Loucy (cell line): ENCODE results near the gene CHSY3.

Experiments
- H2AFZ ChIP-seq: fragments of 200-600 bp; sonication (generic); 2 replicates; pipeline ENCODE4 v1.6.0; 2016; ENCODE audit warnings: antibody characterized with exemption, mild to moderate bottlenecking, low read length, moderate library complexity
- H3F3A ChIP-seq: fragments of 200-600 bp; 2 replicates; pipeline ENCODE4 v1.6.0; 2016; ENCODE audit warnings: antibody characterized with exemption, low read depth, mild to moderate bottlenecking
- H3K27me3 ChIP-seq: fragments of 200-600 bp; sonication (generic); 2 replicates; pipeline ENCODE4 v1.6.1; 2014; ENCODE audit warnings: low read length, mild to moderate bottlenecking; ENCODE audit not compliant: insufficient read depth, poor library complexity, severe bottlenecking
- H3K36me3 ChIP-seq: fragments of 200-600 bp; sonication (generic); 2 replicates; pipeline ENCODE4 v1.6.1; 2016; ENCODE audit warnings: low read length; ENCODE audit not compliant: insufficient read depth
- H3K4me1 ChIP-seq: fragments of 200-600 bp; sonication (generic); 2 replicates; pipeline ENCODE4 v1.5.1; 2014; ENCODE audit warnings: low read length, mild to moderate bottlenecking; ENCODE audit not compliant: insufficient read depth, poor library complexity, severe bottlenecking
- H3K4me2 ChIP-seq: fragments of 200-600 bp; sonication (generic); 2 replicates; pipeline ENCODE4 v1.6.0; 2014; ENCODE audit warnings: antibody characterized with exemption, low read length, low read depth, mild to moderate bottlenecking; ENCODE audit not compliant: poor library complexity, severe bottlenecking
- H3K4me3 ChIP-seq: fragments of 200-600 bp; sonication (generic); 2 replicates; pipeline ENCODE4 v1.5.1; 2014; ENCODE audit warnings: low read length, mild to moderate bottlenecking, mixed read lengths; ENCODE audit not compliant: poor library complexity, severe bottlenecking
- H3K79me2 ChIP-seq: fragments of 200-600 bp; sonication (generic); 2 replicates; pipeline ENCODE4 v1.6.1; 2014; ENCODE audit warnings: low read length; ENCODE audit not compliant: insufficient read depth
- H3K9ac ChIP-seq: fragments of 200-600 bp; sonication (generic); 2 replicates; pipeline ENCODE4 v1.6.0; 2014; ENCODE audit warnings: mild to moderate bottlenecking, low read depth, low read length, moderate library complexity; ENCODE audit not compliant: poor library complexity, severe bottlenecking
- H3K9me2 ChIP-seq: fragments of 200-600 bp; sonication (generic); replicated peaks from 2 replicates; pipeline ENCODE4 v1.6.1; 2016; ENCODE audit warnings: low read depth, low read length, mixed read lengths
- H3K9me3 ChIP-seq: fragments of 200-600 bp; sonication (generic); 2 replicates; pipeline ENCODE4 v1.6.1; 2014; ENCODE audit warnings: mild to moderate bottlenecking, antibody characterized with exemption, low read length, low read depth; ENCODE audit not compliant: insufficient read depth
- H4K20me1 ChIP-seq: fragments of 200-600 bp; sonication (generic); 2 replicates; pipeline ENCODE4 v1.6.0; 2014; ENCODE audit warnings: antibody characterized with exemption, low read length, mild to moderate bottlenecking; ENCODE audit not compliant: insufficient read depth, poor library complexity, severe bottlenecking
- CTCF ChIP-seq: fragments of 200-600 bp; sonication (generic); conservative IDR thresholded peaks from 2 replicates; pipeline ENCODE4 v1.5.1; 2014; ENCODE audit warnings: mild to moderate bottlenecking, antibody characterized with exemption, low read length
- EZH2phosphoT487 ChIP-seq: fragments of 200-600 bp; IDR thresholded peaks from 2 replicates; pipeline ENCODE4 v1.6.1; 2018; ENCODE audit warnings: antibody characterized with exemption, mild to moderate bottlenecking, moderate library complexity, borderline replicate concordance

Gene CHSY3

GRCh38 chr5:130017173-130017572 lies 112.9 kb downstream of the CHSY3 start:
- no peak overlapping the region for H3K4me3 ChIP-seq
- no peaks in the 10 kb centered on the region for H3K36me3 ChIP-seq
- H3K9me2 ChIP-seq = no peaks in the 10 kb centered on the region
- no peaks in the 10 kb centered on the region for H3K79me2 ChIP-seq
- no peaks in the 10 kb centered on the region for H3K9me3 ChIP-seq
- TF ChIP-seq CTCF = no peak
- TF ChIP-seq EZH2phosphoT487 = no peak
- no peaks in the 10 kb centered on the region for H3K4me1 ChIP-seq
- no peak overlapping the region for H3K4me2 ChIP-seq
- H3K27me3 ChIP-seq = no peaks in the 10 kb centered on the region
- H3K9ac ChIP-seq = no peak overlapping the region
- no peaks in the 10 kb centered on the region for H4K20me1 ChIP-seq
- no peak overlapping the region for H2AFZ ChIP-seq
- no peaks in the 10 kb centered on the region for H3F3A ChIP-seq

GRCh38 chr5:130018641-130019040 lies 114.4 kb downstream of the CHSY3 start:
- H2AFZ ChIP-seq = no peak overlapping the region
- H3K79me2 ChIP-seq = no peaks in the 10 kb centered on the region
- no peak overlapping the region for H3K9ac ChIP-seq
- no peaks in the 10 kb centered on the region for H3K27me3 ChIP-seq
- no peaks in the 10 kb centered on the region for H3K36me3 ChIP-seq
- H3K4me3 ChIP-seq = no peak overlapping the region
- TF ChIP-seq EZH2phosphoT487 (no peak), CTCF (no peak)
- no peaks in the 10 kb centered on the region for H3K4me1 ChIP-seq
- no peaks in the 10 kb centered on the region for H3K9me2 ChIP-seq
- H4K20me1 ChIP-seq = no peaks in the 10 kb centered on the region
- no peaks in the 10 kb centered on the region for H3K9me3 ChIP-seq
- H3K4me2 ChIP-seq = no peak overlapping the region
- no peaks in the 10 kb centered on the region for H3F3A ChIP-seq

GRCh38 chr5:130021000-130021399 lies 116.7 kb downstream of the CHSY3 start:
- Histone ChIP-seq H3K79me2 (no peaks in the 10 kb centered on the region), H3K4me2 (no peak overlapping the region), H3K9me3 (no peaks in the 10 kb centered on the region), H3F3A (no peaks in the 10 kb centered on the region), H3K9ac (no peak overlapping the region), H3K4me1 (no peaks in the 10 kb centered on the region), H2AFZ (no peak overlapping the region), H3K4me3 (no peak overlapping the region), H3K36me3 (no peaks in the 10 kb centered on the region), H3K27me3 (no peaks in the 10 kb centered on the region), H4K20me1 (no peaks in the 10 kb centered on the region), H3K9me2 (no peaks in the 10 kb centered on the region)
- TF ChIP-seq CTCF (no peak), EZH2phosphoT487 (no peak)
